ENCODE measurements around the gene MRM3. TPM values are rescaled to one million over a fixed set of nuclear protein-coding genes. Genes with fewer than 3 reads are reported as not detected.
A peak's percentile ranks its signal among the peaks of the same experiment; 100 is the strongest.

The MRM3 gene
- total and polyA plus RNA-seq, 2 experiments from 2014 or later, result 24.8 to 28.1 TPM

DNA sequence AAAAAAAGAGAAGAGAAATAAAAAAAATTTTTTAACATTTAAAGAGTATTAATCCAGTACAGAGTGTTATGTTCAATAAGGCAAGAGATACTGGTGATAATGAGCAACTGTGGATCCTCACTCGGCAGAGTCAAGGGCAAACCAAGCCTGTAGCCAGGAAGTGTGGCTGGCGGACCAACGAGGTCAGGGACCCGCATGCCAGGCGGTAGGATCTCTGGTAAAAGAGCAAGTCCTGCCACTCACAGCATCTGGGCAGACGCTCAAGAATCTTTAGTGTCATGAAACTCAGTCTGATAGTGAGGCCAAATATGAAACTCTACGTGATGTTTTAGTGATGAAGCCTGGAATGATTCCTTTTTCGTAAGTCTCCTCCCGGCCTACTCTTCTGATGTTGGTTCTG is 21.8 kb upstream of the MRM3 start:
- TF ChIP-seq, protein P1, sequence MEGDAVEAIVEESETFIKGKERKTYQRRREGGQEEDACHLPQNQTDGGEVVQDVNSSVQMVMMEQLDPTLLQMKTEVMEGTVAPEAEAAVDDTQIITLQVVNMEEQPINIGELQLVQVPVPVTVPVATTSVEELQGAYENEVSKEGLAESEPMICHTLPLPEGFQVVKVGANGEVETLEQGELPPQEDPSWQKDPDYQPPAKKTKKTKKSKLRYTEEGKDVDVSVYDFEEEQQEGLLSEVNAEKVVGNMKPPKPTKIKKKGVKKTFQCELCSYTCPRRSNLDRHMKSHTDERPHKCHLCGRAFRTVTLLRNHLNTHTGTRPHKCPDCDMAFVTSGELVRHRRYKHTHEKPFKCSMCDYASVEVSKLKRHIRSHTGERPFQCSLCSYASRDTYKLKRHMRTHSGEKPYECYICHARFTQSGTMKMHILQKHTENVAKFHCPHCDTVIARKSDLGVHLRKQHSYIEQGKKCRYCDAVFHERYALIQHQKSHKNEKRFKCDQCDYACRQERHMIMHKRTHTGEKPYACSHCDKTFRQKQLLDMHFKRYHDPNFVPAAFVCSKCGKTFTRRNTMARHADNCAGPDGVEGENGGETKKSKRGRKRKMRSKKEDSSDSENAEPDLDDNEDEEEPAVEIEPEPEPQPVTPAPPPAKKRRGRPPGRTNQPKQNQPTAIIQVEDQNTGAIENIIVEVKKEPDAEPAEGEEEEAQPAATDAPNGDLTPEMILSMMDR (IDR thresholded peaks at IDR 0.05; ENCODE audit: low read depth, low read length), result no peak
- peaks cover 32% of the 10 kb centered on the region for H3K36me3 ChIP-seq
- DNase-seq (ENCODE audit: low read depth in 1 of 2, low spot score in 1 of 2), result no peak

DNA sequence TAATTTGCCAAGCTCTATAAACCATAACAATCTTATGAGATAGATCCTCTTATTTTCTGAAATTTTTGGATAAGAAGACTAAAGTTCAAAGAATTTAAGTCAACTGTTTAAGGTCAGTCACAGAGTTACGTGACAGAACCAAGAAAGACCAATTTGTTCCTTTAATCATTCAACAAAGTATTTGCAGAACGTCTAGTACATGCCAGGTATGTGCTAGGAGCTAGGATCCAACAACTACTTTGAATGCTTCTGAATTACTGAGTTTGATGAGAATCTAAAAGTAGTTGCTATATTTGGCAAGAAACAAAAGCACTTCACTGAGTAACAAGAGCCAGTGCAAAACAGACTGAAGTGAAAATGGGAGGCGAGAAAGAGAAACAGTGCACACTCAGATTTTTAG is 15.1 kb upstream of the MRM3 start:
- H3K27ac ChIP-seq, result peak overlapping the region; percentile 73
- no peaks in the 10 kb centered on the region for H3K4me1 ChIP-seq (ENCODE audit: low read depth)
- H3K27me3 ChIP-seq, result no peaks in the 10 kb centered on the region
- no peaks in the 10 kb centered on the region for H3K9me3 ChIP-seq (ENCODE audit: low read depth)
- no peak overlapping the region for H3K4me3 ChIP-seq
- TF ChIP-seq, protein P1 (IDR thresholded peaks at IDR 0.05; ENCODE audit: low read depth, low read length), result no peak
- DNase-seq (ENCODE audit: low read depth in 1 of 2, low spot score in 1 of 2), result no peak
- H3K36me3 ChIP-seq, result peaks cover 44% of the 10 kb centered on the region

More for the DNA sequence above, 21.8 kb upstream of the MRM3 start:
- Histone ChIP-seq H3K9me3 (ENCODE audit: low read depth) (no peaks in the 10 kb centered on the region), H3K4me3 (no peak overlapping the region), H3K27ac (no peak overlapping the region), H3K27me3 (no peaks in the 10 kb centered on the region), H3K4me1 (ENCODE audit: low read depth) (peaks cover 5% of the 10 kb centered on the region)

DNA sequence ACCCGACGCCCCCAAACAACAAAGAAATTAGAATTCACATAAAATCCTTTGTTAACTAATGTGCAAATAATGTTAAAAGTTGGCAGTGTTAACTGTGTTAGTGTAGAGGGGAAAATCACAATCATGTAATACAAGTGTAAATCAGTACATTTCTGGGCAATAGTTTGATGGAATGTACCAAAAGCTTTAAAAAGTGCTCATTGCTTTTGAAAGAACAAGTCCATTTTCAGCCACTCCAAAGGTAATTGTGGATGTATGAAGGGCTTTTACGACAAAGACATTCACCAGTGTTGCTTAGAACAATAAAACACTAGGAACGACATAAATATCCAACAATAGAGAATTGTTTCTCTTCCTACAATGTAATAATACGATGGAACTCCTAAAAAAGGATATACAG is 9.1 kb upstream of the MRM3 start:
- H3K4me3 ChIP-seq, result no peak overlapping the region
- no peaks in the 10 kb centered on the region for H3K4me1 ChIP-seq (ENCODE audit: low read depth)
- no peaks in the 10 kb centered on the region for H3K27me3 ChIP-seq
- TF ChIP-seq, protein P1 (IDR thresholded peaks at IDR 0.05; ENCODE audit: low read depth, low read length), result no peak
- H3K36me3 ChIP-seq, result peaks cover 64% of the 10 kb centered on the region
- H3K27ac ChIP-seq, result no peak overlapping the region
- DNase-seq (ENCODE audit: low read depth in 1 of 2, low spot score in 1 of 2), result no peak
- no peaks in the 10 kb centered on the region for H3K9me3 ChIP-seq (ENCODE audit: low read depth)

DNA sequence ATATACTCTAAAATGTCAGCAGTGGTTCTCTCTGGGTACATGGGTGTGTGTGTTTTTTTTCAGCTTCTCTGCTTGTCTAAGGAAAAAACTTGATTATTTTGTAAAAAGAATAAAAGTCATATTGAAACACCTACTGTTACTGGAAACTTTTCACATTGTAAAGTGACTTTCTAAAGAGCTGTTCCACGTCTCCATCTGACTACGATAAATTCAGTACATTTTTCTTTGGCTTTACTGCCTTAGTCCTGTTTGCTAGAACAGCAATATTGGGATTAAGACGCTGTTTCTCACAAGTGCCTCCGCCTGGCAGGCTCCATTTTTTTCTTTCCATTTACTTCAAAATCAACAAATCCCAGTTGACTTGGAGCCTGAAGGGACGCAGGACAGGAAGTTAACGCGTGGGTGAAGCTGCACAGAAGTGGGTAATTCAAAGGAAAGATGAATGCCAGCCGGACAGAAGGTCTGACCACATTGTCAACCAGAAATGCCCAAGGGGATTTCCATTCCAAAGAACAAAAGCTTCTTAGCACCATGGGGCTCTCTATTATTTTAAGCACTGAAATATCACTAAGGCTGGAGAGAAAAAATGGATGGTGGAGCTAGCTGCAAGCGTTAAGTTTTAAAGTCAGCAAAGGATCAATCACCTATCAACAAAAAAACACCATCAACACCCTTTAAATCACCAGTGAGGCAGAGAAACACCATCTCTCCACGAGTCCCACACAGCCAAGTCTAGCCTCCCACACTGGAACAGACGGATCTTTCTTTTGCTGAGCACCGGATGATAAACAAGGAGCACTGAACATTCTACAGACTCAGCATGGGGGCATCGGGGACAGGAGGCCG is 8.5 kb upstream of the MRM3 start:
- no peaks in the 10 kb centered on the region for H3K27me3 ChIP-seq
- H3K4me1 ChIP-seq (ENCODE audit: low read depth), result no peaks in the 10 kb centered on the region
- TF ChIP-seq, protein P1 (IDR thresholded peaks at IDR 0.05; ENCODE audit: low read depth, low read length), result no peak
- no peaks in the 10 kb centered on the region for H3K9me3 ChIP-seq (ENCODE audit: low read depth)
- DNase-seq (ENCODE audit: low read depth in 1 of 2, low spot score in 1 of 2), result no peak
- H3K27ac ChIP-seq, result no peak overlapping the region
- peaks cover 68% of the 10 kb centered on the region for H3K36me3 ChIP-seq
- no peak overlapping the region for H3K4me3 ChIP-seq

DNA sequence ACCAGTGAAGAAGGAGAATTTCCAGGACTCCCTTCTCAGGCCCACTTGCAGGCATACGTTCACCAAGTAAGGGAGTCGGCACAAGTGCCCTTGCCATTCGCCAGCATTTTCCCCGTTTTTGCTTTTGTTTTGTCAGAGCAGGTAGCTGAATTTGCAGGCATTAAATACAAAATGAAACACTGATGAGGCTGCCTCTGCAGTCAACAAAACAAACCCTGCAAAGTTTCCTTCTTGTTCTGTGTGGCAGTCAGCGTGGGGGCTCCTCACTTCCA is 7.9 kb upstream of the MRM3 start:
- H3K27ac ChIP-seq, result no peak overlapping the region
- no peaks in the 10 kb centered on the region for H3K27me3 ChIP-seq
- no peaks in the 10 kb centered on the region for H3K9me3 ChIP-seq (ENCODE audit: low read depth)
- H3K36me3 ChIP-seq, result peaks cover 70% of the 10 kb centered on the region
- no peaks in the 10 kb centered on the region for H3K4me1 ChIP-seq (ENCODE audit: low read depth)
- DNase-seq (ENCODE audit: low read depth in 1 of 2, low spot score in 1 of 2), result no peak
- H3K4me3 ChIP-seq, result no peak overlapping the region
- TF ChIP-seq, protein P1 (IDR thresholded peaks at IDR 0.05; ENCODE audit: low read depth, low read length), result no peak

All from cardiac muscle cell (in vitro differentiated cells and primary cell).